GM21619 (cell line): ENCODE results near the gene HHAT.

Experiments
- ATAC-seq: cut with Tn5 transposase; IDR thresholded peaks from one replicate; pipeline ENCODE4 v1.9.1; 2021; ENCODE audit not compliant: unreplicated experiment

The HHAT gene

GRCh38 chr1:210477328-210477924 is 148.7 kb downstream of the HHAT start:
- no peak for ATAC-seq

GRCh38 chr1:210478820-210479219 is 150.1 kb downstream of the HHAT start:
- ATAC-seq: no peak

GRCh38 chr1:210482491-210482890 is 153.8 kb downstream of the HHAT start:
- no peak for ATAC-seq

- no peak for ATAC-seq
Observed at GRCh38 chr1:210482945-210483617, 154.4 kb downstream of the HHAT start.

- ATAC-seq: no peak
Observed at GRCh38 chr1:210483821-210484220, 155.1 kb downstream of the HHAT start.

- no peak for ATAC-seq
Observed at GRCh38 chr1:210487021-210487420, 158.3 kb downstream of the HHAT start.

- ATAC-seq: no peak
Observed at GRCh38 chr1:210489491-210489890, 160.8 kb downstream of the HHAT start.

- ATAC-seq: no peak
Observed at GRCh38 chr1:210490781-210491180, 162.1 kb downstream of the HHAT start.

- no peak for ATAC-seq
Observed at GRCh38 chr1:210496063-210496462, 167.4 kb downstream of the HHAT start.

GRCh38 chr1:210499956-210500355 is 171.3 kb downstream of the HHAT start:
- ATAC-seq: no peak

- no peak for ATAC-seq
Observed at GRCh38 chr1:210500831-210501230, 172.1 kb downstream of the HHAT start.

GRCh38 chr1:210504286-210504685 is 175.6 kb downstream of the HHAT start:
- ATAC-seq: no peak

- ATAC-seq: no peak
Observed at GRCh38 chr1:210505601-210506496, 177.1 kb downstream of the HHAT start.

- no peak for ATAC-seq
Observed at GRCh38 chr1:210506689-210507088, 178.0 kb downstream of the HHAT start.

GRCh38 chr1:210516092-210516656 is 187.5 kb downstream of the HHAT start:
- no peak for ATAC-seq

GRCh38 chr1:210516697-210517459 is 188.2 kb downstream of the HHAT start:
- ATAC-seq: no peak

GRCh38 chr1:210523830-210524229 is 195.1 kb downstream of the HHAT start:
- ATAC-seq: no peak

- ATAC-seq: no peak
Observed at GRCh38 chr1:210525716-210526454, 197.2 kb downstream of the HHAT start.

GRCh38 chr1:210527091-210527490 is 198.4 kb downstream of the HHAT start:
- ATAC-seq: no peak
